DMS153 (cell line): ENCODE results near the gene LDLRAD4.

Source experiments
- DNase-seq: peaks from one replicate; lab custom pipeline; 2025; lab: John Stamatoyannopoulos, UW

Gene LDLRAD4

DNA sequence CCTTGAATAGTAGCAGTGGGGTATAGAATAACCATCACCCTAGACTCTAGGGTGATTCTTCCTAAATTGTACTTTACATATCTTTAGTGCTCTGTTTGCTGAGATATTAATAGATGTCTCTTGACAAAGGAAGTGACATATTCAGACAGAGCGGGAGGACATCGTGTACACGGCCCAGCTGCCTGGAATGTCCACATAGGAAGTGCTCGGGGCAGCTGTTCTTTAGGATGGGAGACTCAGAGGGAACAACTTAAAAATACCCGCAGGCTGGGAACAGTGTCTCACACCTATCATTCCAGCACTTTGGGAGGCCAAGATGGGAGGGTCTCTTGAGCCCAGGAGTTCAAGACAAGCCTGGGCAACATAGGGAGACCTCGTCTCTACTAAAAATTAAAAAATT is 301.7 kb downstream of the LDLRAD4 start:
- DNase-seq: no peak

DNA sequence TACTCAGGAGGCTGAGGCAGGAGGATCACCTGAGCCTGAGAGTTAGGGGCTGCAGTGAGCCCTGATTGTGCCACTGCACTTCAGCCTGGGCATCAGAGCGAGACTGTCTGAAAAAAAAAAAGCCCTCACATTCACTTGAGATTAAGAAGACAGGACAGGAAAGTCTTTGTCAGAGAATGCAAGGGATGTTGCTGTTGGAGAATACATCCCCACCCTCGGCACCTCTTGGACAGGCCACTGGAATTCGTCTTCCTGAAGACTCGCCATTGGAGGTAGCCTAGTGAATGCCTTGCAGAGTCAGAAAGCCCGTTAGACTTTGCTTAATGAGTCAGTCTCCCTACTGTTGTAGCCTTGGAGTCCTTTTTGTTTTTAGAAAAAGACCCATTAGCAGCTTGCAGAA is 302.2 kb downstream of the LDLRAD4 start:
- DNase-seq: no peak

DNA sequence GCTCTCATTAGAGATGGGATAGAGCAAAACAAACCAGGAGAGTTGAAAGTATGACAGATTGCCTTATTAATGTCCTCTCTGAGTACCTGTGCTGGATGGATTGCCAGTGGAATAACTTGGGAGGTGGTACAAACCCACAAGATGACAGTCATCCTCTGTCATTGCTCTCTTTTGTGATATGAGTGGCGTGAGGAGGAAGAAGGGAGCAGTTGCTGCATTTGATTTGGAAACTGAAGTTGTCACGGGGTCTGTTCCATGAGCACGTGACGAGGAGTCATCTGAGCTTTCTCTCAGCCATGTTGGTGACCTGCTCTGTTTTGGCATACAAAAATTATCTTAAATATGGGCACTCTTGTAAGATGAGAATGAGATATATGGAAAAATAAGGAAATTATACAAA is 302.9 kb downstream of the LDLRAD4 start:
- no peak for DNase-seq

DNA sequence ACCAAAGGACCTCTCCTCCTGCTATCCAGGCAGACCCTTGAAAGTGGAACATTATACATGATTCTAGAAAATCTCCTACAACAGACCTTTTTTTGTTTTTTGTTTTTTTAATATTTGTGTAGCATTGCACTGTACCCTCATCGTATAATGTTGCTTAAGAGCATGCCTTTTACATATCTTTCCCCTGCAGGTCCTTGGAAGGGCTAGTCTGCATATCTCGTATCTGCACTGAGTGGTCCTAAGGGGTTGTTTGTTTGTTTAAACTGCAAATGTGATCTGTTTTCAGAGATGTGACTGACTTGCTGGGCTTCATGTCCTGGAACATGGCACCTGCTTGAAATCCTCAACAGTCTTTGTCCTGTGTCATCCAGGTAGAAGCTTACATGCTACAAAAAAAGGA is 303.7 kb downstream of the LDLRAD4 start:
- DNase-seq: no peak

DNA sequence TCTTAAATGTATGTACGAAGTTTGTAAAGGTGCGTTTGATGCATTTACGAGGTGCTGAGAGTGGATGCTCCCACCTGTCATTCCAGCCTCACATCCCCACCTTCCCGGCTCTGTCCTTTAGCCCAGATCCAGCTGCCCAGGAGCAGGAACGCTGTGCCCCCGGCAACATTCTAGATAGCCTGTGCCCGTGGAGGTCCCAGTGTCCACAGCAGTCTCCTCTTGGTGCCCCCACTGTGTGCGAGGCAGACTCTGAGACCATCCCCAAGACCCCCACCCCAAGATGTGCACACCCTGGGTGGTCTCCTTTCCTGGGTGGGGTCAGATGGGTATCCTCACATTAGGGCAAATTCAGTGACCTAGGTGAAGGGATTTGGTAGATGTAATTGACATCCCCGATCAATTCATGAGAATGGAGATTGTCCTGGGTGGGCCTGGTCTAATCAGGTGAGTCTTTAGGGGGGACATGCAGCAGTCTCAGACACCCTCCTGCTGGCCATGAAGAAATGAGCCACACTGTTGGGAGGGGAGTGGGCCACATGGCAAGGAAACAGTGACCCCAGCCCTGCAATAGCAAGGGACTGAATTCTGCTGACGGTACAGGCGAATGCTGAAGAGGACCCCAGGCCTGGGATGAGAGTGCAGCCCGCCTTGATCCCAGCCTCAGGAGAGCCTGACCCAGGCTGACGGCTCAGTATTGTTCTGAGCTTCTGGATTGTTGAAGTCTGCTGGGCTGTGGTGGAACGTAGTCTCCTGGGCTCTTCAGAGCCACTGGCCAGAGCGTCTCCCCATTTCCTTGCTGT is 304.5 kb downstream of the LDLRAD4 start:
- no peak for DNase-seq

DNA sequence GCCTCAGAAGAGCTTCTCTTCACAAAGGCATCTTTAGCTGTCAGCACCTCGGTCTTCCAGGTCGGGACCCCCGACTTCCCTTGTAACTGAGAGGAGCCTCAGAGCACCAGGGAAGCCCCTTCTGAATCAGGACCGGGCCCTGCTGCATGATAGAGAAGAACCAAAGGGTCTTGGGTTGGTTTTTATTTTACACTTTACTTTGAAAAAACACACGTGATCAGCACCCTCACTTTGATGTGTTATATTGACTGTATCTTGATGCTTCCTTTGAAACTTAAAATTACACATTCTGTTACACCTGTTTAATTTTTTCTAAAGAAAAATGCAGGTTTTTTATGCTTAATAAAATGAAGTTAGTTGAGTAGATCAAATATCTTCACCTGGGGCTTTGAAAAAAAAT is 305.5 kb downstream of the LDLRAD4 start:
- no peak for DNase-seq

DNA sequence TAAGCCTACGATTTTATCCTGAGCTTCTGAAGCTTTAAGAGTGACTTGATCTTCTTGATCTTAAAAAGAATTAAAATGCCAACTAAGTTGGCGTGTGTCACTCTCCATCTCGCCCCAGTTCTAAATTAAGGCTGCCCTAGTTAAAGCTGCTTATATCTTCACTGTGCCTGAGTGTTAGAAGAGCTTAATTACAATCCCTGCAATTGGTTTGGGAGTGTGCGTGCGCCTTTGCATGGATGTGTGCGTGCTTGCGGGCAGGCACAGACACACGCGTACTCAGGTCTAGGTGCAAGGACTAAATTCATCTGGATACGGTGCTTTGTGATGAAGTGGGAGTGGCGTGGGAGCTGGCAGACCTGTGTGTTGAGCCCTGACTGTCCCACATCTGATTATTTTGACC is 306.3 kb downstream of the LDLRAD4 start:
- no peak for DNase-seq

DNA sequence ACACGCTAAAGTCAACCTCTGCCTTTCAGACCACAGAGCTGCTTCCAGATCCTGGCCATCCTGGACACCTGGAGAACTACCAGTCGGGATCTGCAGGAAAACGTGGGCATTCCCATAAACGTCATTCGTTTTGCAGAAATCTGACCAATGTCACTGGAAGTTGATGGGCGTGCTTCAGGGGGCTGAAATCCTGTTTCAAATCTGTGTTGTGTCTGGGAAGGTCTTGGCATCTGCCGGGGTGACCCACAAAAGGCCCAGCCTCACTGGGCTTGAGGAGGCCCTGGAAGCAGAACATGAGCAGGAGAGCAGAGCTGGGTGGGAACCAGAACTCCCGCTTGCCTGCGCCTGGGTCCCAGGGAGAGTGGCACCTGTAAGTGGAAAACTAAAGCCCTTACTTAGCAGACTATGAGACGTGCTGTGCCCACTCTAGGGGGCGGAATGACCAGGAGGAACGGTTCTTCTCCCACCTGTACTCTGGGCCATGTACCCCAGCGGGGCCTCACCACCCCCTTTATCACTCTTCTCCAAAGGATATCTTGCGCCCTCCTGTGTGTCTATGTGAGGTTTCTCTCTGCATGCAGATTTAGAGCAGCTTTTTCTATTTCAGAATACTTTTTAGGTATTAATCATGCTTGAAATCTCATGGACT is 306.9 kb downstream of the LDLRAD4 start:
- no peak for DNase-seq

DNA sequence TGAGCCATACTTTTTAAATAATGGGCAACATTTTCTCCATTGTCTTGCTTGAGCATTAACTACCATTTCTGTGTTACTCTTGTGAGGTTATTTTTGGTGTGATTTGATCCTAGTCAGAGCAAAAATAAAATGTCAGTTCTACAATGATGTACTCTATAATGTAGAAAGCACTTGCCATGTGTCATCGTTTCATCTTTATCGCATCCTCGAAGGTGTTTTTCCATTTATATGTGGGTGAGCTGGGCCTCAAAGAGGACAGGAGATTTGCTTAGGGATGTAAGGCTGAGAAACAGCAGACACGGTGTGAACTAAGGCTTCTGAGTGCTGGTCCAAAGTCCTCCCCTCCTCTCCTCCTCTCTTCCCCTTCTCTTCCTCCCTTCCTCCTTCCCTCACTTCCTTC is 308.0 kb downstream of the LDLRAD4 start:
- DNase-seq: no peak

DNA sequence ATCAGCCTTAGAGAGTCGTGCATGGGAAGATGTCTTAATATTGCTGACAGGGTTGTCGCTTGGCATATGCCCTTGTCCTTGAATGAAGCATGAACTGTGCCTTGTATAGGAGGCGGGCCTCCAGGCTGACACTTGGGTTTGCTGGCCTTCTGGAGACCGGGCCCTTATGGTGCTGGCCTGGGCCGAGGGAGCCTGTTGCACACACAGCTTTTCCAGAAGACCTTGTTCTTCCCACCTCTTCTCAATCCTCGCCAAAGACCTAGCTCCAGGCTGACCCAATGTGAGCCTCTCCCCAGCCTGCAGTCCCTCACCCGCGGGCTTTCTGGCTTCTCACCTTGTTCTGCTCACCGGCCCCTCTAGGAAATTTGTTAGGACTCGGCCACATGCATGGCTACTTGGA is 308.7 kb downstream of the LDLRAD4 start:
- DNase-seq: no peak

DNA sequence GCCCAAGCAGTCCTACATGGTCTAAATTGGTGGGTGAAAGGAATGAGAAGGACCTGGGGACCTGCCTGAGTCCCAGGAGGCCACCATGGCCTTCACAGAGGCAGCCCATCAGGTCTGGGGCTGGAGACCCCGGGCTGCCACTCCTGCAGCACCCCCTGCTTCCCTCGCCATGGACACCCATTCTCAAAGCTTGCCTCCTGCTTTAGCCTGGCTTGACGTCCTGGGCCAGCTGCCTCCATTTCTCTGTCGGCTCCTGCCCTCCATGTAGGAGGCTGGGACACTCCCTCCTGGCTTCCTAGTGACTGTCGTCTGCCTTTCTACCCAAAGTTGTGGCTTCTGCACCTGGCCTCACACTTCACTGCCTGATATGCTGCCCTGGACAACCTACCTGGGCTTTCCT is 309.2 kb downstream of the LDLRAD4 start:
- DNase-seq: no peak

DNA sequence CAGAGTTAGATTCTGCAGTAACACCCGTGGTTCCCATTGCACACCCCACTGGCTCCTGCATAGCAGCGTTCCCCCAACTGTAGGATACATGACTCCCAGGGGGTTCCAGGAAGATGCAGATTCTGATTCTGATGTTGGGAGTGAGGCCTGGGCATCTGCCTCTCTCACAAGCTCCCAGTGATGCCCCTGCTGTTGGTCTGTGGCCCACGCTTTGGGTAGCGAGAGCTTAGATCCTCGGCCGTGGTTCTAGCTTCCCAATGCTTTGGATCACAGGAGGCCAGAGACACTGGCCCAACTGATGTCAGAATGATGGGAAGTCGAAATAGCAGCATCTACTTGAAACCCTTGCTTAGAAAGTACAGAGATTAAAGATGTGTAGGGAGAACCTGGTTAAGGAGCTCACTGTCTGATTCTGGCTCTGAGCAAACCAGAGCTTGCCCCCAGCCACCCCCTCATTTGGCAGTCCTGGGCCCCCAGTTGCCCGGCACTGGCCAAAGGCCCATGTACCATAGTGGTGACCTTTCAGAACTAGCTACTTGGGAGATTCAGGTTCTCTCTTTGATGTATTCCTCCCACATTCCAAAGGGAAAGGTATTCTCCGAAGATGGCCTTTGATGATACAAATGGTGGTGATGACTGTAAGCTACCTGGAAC is 310.3 kb downstream of the LDLRAD4 start:
- no peak for DNase-seq

DNA sequence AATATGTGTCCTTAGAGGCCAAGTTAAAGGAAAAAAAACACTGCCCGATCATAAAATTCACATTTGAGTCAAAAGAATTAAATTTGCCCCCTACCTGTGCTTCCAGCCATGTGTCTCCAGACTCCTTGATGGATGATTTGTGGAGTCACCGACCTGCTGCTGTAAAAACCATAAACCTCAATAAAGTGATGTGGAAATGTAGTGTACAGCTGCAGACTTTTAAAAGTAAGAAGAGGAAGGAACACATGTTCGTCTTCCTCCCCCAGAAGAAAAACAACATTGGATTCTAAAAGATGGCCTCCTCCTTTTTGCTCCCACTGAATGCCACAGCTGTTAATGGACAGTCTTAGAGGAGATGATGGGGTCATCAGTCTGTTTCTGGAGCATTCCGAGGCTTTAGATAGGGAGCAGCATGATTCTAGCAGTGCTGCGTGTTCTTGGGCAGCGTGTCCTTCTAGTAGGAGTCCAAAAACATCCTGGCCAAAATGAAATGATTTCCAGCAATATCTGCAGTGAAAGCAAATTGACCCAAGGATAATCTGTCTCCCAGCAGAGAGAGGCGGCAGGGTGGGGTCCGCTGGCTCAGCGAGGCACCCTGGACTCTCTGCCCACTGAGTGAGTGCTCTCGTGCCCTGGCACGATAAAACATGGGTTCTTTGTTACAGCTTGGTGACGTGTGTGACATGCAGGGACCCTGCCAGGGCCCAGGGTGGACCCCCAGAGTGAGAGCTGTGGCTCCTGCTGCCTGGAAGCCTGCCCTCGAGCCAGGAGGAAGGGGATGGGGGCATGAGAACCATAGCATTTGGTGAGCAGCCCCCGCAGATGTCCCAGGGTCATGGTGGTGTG is 311.7 kb downstream of the LDLRAD4 start:
- no peak for DNase-seq

DNA sequence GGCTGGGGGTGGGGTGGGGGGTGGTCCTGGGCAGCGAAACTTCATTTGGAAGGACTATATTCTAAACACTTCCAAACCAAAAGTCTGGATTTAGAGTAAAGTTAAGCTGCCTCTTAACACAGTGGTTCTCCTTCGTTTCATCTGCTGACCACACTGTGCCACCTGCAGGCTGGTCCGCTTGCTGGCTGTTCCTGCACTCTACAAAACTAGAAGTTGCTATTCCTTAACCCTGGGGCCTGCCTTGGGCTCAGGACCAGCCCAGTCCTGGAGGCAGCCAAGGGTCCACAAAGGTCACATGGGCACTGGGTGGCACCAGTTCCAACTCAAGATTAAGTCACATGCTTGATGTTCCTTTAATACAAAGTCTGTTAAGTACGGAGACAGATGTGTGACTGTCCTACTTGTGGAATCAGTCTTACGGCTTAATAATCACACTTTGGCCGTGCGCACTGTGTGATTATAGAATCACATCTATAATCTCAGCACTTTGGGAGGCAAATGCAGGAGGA is 312.4 kb downstream of the LDLRAD4 start:
- no peak for DNase-seq

DNA sequence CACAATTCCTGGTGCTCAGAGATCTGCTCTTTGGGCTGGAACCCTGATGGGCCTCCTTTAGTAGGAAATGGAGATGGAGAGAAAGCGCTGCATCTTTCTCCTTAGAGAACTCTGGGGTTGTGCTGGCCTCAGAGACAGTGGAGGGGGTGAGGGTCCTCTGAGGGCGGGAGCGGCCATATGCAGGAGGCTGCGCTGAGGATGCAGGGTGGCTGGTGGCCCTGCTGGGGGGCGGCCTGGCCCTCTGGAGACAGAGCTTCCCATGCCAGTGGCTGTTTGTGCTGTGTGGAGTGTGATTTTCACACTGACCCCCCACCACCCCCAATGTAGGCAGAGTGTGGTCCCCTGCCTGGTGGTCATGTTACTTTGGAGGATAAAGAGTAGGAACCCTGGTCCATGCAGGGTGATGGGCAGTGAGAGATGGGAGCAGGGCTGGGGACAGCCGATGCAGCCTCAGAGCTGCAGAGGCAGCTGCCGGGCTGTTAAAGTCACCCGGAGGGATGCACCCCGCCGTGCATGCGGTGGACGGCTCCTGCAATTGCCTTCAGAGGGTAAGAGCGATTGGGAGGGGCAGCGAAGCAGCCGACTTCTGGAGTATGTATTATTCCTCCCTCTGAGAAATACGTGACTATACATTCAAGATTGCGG is 313.2 kb downstream of the LDLRAD4 start:
- DNase-seq: no peak

DNA sequence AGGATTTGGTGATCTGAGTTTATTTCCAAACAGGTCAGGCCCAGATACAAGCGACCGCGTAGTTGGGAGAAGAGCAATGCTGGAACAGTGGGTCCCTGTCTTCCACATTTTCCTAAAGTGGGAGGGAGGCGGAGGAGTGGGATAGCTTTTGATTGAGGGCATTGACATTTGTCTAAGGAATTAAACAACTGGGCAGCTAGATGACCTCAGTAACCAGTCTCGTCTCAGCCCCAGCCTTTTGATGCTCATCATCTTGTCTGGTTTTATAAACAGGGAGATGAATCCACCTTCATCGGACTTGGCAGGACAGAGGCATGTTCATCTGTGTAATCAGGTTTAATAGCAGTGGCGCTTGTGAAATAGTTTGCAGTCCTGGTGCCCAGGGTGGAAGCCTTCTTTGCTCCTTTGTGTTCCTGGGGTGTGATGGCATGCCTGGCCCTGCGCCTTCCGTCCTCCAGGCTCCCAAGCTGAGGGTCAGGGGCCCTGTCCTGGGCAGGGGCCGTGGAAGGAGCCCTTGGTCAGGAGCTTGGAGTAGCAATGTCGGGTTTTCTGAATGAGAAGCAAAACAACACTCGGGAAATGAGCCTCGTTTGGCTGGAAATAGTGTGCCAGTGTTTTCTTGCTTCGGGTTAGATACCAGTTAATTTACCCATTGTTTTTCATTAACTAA is 314.0 kb downstream of the LDLRAD4 start:
- no peak for DNase-seq

DNA sequence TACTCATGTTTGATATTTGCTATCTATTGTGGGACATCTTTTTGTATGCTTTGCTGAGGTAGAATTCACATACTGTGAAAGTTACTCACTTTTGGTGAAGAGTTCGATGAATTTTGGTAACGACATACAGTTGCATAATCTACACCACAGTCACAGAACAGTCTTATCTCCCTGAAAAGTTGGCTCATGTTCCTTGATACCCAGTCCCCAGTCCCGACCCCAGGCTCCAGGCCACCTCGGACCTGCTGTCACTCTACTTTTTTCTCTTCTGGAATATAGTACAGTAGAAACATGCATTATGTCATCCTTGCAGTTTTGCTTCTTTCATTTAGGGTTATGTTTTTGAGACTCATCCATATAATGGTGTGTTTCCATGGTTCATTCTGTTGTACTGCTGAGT is 316.1 kb downstream of the LDLRAD4 start:
- no peak for DNase-seq

DNA sequence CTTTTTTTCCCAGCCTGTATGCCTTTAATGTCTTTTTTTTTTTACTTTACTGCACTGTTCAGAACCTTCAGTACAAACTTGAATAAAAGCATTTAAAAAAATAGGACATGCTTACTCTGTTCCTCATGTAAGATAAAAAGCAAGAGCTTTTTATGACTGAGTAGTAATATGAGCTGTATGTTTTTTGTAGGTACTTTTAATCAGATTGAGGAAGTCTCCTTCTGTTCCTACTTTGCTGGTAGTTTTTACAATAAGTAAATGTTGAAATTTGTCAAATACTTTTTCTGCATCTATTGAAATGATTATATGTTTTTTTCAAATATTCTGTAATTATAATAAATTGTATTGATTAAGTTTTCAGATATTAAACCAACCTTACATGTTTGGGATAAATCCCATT is 318.0 kb downstream of the LDLRAD4 start:
- DNase-seq: no peak

DNA sequence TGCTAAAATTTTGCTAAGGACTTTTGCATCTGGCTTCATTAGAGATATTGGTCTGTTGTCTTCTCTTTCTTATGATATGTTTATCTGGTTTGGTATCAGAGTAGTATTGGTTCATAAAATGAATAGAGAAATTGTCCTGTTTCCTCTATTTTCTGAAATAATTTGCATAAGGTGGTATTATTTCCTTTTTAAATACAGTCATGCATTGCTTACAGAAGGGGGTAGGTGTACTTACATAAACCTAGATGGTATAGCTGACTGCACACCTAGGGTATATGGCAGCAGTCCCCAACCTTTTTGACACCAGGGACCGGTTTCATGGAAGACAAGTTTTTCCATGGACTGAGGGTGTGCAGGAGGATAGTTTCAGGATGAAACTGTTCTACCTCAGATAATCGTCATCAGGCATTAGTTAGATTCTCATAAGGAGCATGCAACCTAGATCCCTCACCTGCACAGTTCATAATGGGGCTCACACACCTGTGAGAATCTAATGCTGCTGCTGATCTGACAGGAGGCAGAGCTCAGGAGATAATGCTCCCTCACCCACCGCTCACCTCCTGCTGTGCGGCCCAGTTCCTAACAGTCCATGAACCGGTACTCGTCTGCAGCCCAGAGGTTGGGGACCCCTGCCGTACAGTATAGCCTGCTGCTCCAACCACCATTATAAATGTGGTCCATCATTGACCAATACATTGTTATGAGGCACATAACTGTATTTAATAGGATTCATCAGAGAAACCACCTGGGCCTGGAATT is 318.6 kb downstream of the LDLRAD4 start:
- no peak for DNase-seq

DNA sequence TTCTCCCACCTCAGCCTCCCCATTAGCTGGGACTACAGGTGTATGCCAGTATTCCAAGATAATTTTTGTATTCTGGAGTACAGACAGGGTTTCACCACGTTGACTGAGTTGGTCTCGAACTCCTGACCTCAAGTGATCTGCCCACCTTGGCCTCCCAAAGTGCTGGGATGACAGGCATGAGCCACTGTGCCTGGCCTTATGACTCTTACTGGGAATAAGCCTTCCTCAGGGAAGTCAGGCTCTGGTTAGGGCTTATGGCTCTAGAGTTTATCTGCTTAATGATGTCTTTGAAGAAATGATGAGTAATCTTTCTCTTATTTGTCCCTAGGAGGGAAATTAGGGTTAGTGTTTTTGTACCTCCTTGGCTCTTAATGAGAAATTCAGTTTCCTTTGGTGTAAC is 320.1 kb downstream of the LDLRAD4 start:
- no peak for DNase-seq
